NCI-H2171 treated with DMSO at 0.1 percent for 48 hours (cell line): ENCODE results near the gene TRA2B.
A peak's percentile ranks its signal among the peaks of the same experiment; 100 is the strongest.

Experiments used
- DNase-seq: peaks from one replicate; lab custom pipeline; 2025; lab: John Stamatoyannopoulos, UW

TRA2B gene

GRCh38 chr3:185950728-185951127, 12.9 kb upstream of the TRA2B start:
- DNase-seq, result no peak

GRCh38 chr3:185949515-185949914, 11.7 kb upstream of the TRA2B start:
- no peak for DNase-seq

GRCh38 chr3:185948292-185948691, 10.5 kb upstream of the TRA2B start:
- DNase-seq, result no peak

GRCh38 chr3:185943760-185944106, 5.9 kb upstream of the TRA2B start:
- DNase-seq, result no peak

GRCh38 chr3:185942907-185943759, 5.3 kb upstream of the TRA2B start:
- DNase-seq, result peak; percentile 91

GRCh38 chr3:185942396-185942795, 4.6 kb upstream of the TRA2B start:
- DNase-seq, result no peak

GRCh38 chr3:185940951-185941350, 3.1 kb upstream of the TRA2B start:
- DNase-seq, result no peak

GRCh38 chr3:185939721-185940120, 1.9 kb upstream of the TRA2B start:
- DNase-seq, result no peak

- peak; percentile 88 for DNase-seq
Measured at GRCh38 chr3:185936814-185937688, 763 bp downstream of the TRA2B start.

- DNase-seq, result peak; percentile 15
Measured at GRCh38 chr3:185936273-185936629, 1.6 kb downstream of the TRA2B start.

GRCh38 chr3:185935465-185936272, 2.1 kb downstream of the TRA2B start:
- DNase-seq, result no peak

- no peak for DNase-seq
Measured at GRCh38 chr3:185934767-185935464, 2.9 kb downstream of the TRA2B start.

GRCh38 chr3:185934174-185934557, 3.6 kb downstream of the TRA2B start:
- DNase-seq, result no peak

GRCh38 chr3:185933374-185934173, 4.2 kb downstream of the TRA2B start:
- DNase-seq, result no peak

- DNase-seq, result no peak
Measured at GRCh38 chr3:185931777-185932612, 5.8 kb downstream of the TRA2B start.

GRCh38 chr3:185930393-185931107, 7.3 kb downstream of the TRA2B start:
- no peak for DNase-seq

GRCh38 chr3:185929192-185930151, 8.3 kb downstream of the TRA2B start:
- no peak for DNase-seq

- DNase-seq, result no peak
Measured at GRCh38 chr3:185928496-185928895, 9.3 kb downstream of the TRA2B start.
